HEK293T (cell line): ENCODE results near the gene INTS13.

Experiments used
- CTCF ChIA-PET: fragments of 350-600 bp; formaldehyde crosslinking; extraction: SDS; loops from one replicate; lab custom pipeline; 2021; ENCODE audit warnings: antibody characterized with exemption, inconsistent platforms; lab: Yijun Ruan, JAX
- POLR2A ChIA-PET: fragments of 350-600 bp; formaldehyde crosslinking; extraction: SDS; loops from one replicate; lab custom pipeline; 2020; ENCODE audit warnings: antibody characterized with exemption, inconsistent platforms; lab: Yijun Ruan, JAX
- DNase-seq: peaks from one replicate; pipeline ENCODE4 v3.0.0; 2012; ENCODE audit warnings: mixed read lengths; ENCODE audit errors: extremely low spot score
- ARNT ChIP-seq: fragments of 450-650 bp; IDR thresholded peaks from 2 replicates; pipeline ENCODE4 v1.6.1; 2017; ENCODE audit warnings: mild to moderate bottlenecking
- BHLHE40 ChIP-seq: fragments of 450-650 bp; IDR thresholded peaks from 2 replicates; pipeline ENCODE4 v1.6.1; 2016; ENCODE audit warnings: mild to moderate bottlenecking, moderate library complexity, borderline replicate concordance
- CTBP1 ChIP-seq: fragments of 450-650 bp; IDR thresholded peaks from 2 replicates; pipeline ENCODE4 v1.6.1; 2016; ENCODE audit warnings: borderline replicate concordance
- ELF4 ChIP-seq: fragments of 450-650 bp; IDR thresholded peaks from 2 replicates; pipeline ENCODE4 v1.6.1; 2017; ENCODE audit warnings: antibody characterized with exemption
- FOXA1 ChIP-seq: fragments of 450-650 bp; IDR thresholded peaks from 2 replicates; pipeline ENCODE4 v1.6.1; 2016; ENCODE audit warnings: mild to moderate bottlenecking
- FOXK2 ChIP-seq: fragments of 450-650 bp; IDR thresholded peaks from 2 replicates; pipeline ENCODE4 v1.6.1; 2016; ENCODE audit warnings: mild to moderate bottlenecking
- FOXM1 ChIP-seq: fragments of 450-650 bp; IDR thresholded peaks from 2 replicates; pipeline ENCODE4 v1.6.1; 2017; ENCODE audit warnings: mild to moderate bottlenecking, borderline replicate concordance
- HDGF ChIP-seq: fragments of 450-650 bp; IDR thresholded peaks from 2 replicates; pipeline ENCODE4 v1.6.1; 2017; ENCODE audit warnings: antibody characterized with exemption, borderline replicate concordance
- L3MBTL2 ChIP-seq: fragments of 450-650 bp; conservative IDR thresholded peaks from 2 replicates; pipeline ENCODE4 v1.6.1; 2016; ENCODE audit warnings: mild to moderate bottlenecking
- LEF1 ChIP-seq: fragments of 450-650 bp; IDR thresholded peaks from 2 replicates; pipeline ENCODE4 v1.6.1; 2017; ENCODE audit warnings: mild to moderate bottlenecking, borderline replicate concordance
- NFRKB ChIP-seq: fragments of 450-650 bp; IDR thresholded peaks from 2 replicates; pipeline ENCODE4 v1.6.1; 2016; ENCODE audit warnings: mild to moderate bottlenecking, moderate library complexity
- SP1 ChIP-seq: fragments of 450-650 bp; IDR thresholded peaks from 2 replicates; pipeline ENCODE4 v1.6.1; 2017
- SUZ12 ChIP-seq: fragments of 450-650 bp; IDR thresholded peaks from 2 replicates; pipeline ENCODE4 v1.6.1; 2016; ENCODE audit warnings: mild to moderate bottlenecking
- TARDBP ChIP-seq: fragments of 450-650 bp; IDR thresholded peaks from 2 replicates; pipeline ENCODE4 v1.6.1; 2016
- ZNF384 ChIP-seq: fragments of 450-650 bp; IDR thresholded peaks from 2 replicates; pipeline ENCODE4 v1.6.1; 2016
- TF ChIP-seq, protein P1 (sequence below): fragments of 450-650 bp; IDR thresholded peaks from 2 replicates; pipeline ENCODE4 v1.6.1; 2016

Gene INTS13

DNA sequence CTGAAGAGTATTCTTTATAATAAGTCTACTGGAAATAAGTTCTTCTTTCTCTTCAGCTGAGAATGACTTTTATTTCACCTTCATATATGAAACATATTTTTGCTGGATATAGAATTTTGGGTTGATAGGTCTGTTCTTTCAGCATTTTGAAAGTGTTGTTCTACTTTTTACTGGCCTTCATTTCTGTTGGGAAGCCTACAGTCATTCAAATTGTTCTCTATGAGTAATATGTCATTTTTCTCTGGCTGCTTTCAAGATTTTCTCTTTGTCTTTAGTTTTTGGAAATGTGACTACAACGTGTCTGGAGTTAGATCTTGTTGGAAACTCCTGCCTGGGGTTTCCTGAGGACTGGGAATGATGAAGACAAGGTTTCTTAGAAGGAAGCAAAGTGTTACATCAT is 10.5 kb upstream of the INTS13 start:
- CTCF ChIA-PET = no interaction called here
- no peak for DNase-seq
- no peak for TF ChIP-seq ARNT
- TF ChIP-seq LEF1 = no peak
- TF ChIP-seq, protein P1, sequence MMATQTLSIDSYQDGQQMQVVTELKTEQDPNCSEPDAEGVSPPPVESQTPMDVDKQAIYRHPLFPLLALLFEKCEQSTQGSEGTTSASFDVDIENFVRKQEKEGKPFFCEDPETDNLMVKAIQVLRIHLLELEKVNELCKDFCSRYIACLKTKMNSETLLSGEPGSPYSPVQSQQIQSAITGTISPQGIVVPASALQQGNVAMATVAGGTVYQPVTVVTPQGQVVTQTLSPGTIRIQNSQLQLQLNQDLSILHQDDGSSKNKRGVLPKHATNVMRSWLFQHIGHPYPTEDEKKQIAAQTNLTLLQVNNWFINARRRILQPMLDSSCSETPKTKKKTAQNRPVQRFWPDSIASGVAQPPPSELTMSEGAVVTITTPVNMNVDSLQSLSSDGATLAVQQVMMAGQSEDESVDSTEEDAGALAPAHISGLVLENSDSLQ = no peak
- TF ChIP-seq SP1 = no peak
- no peak for TF ChIP-seq CTBP1
- no peak for TF ChIP-seq TARDBP
- TF ChIP-seq SUZ12 = no peak
- no peak for TF ChIP-seq FOXA1
- no peak for TF ChIP-seq L3MBTL2
- no peak for TF ChIP-seq FOXK2
- TF ChIP-seq ZNF384 = no peak
- POLR2A ChIA-PET = no interaction called here

DNA sequence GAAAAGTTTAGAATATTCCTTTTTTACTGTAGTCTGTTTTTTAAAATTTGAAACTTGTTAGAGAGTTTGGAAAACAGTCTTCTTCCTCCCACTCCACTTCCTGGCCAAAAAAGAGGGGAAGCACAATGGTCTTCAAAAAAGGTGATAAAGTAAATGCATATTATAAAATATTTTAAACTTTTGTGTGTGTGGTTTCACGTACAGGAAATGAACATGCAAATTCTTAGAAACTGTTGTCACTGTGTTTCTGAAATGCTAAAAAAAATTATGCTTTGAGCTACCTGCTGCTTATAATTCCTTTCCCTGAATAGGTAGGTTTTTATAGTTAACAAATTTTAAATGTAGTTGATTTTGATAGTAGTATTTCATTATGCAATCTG is 3.4 kb upstream of the INTS13 start:
- POLR2A ChIA-PET = no interaction called here
- no peak for DNase-seq
- TF ChIP-seq NFRKB (no peak), ZNF384 (no peak), L3MBTL2 (no peak), FOXA1 (no peak), ELF4 (no peak), FOXM1 (no peak), TARDBP (no peak), FOXK2 (no peak), LEF1 (no peak), CTBP1 (no peak), SP1 (no peak), ARNT (no peak), SUZ12 (no peak), HDGF (no peak), BHLHE40 (no peak)
- TF ChIP-seq, protein P1 = no peak
- CTCF ChIA-PET = no interaction called here

DNA sequence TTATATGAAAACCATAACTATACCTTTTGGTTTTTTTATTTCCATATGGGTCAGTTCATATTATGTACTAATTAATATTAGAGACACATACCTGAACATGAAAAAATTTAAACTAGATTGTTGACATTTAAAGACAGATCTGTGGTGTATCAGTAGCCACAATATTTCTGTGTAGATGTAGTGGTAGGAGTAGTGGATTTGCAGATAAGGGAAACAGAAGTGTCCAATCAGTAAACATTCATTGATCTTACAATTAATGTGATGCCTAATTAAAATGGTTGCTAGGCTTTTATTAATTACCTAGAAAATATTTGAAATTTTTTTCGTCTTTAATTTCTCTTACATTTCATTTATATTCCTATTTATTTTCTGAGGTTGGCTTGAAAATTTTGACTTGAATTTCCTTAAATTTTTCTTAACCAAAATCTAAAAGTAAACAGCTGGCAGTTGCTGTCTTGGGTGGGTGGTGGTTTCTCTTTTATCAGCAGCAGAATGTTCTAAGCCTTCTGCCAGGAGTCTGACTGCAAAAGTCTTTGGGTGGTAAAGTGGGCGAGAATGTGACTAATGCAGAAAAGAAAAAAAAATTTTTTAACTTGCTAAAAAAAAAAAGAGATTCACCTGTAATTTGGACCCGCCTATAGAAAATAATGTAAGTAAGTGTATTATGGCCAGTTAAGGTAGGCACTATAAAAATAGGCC is 2.9 kb upstream of the INTS13 start:
- DNase-seq = no peak
- POLR2A ChIA-PET = no interaction called here
- no peak for TF ChIP-seq FOXK2
- TF ChIP-seq ZNF384 = no peak
- TF ChIP-seq ARNT = no peak
- TF ChIP-seq LEF1 = no peak
- TF ChIP-seq HDGF = no peak
- TF ChIP-seq BHLHE40 = no peak
- TF ChIP-seq FOXA1 = no peak
- TF ChIP-seq CTBP1 = no peak
- no peak for TF ChIP-seq ELF4
- TF ChIP-seq L3MBTL2 = no peak
- CTCF ChIA-PET = no interaction called here

DNA sequence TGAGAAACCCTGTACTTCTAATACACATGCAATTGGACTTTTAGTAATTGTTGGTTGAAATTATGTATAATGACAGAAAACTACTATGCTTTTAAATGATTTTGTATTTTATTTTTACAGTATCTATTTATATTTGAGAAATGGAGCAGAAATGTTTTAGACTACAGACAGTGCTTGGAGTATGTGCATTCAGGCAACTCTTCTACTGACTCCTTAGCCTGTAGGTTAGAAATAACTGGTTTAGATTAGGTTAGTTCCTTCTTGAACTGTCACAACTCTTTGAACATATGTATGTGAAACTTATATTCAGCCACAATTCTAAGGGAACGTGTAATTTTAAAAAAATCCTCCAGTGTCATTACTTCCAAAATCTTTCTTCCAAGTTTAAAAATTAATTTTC is 2.2 kb upstream of the INTS13 start:
- ChIA-PET POLR2A (no interaction called here), CTCF (no interaction called here)
- DNase-seq = no peak
- TF ChIP-seq FOXK2 (no peak), FOXA1 (no peak), L3MBTL2 (no peak)
- TF ChIP-seq, protein P1 = no peak

DNA sequence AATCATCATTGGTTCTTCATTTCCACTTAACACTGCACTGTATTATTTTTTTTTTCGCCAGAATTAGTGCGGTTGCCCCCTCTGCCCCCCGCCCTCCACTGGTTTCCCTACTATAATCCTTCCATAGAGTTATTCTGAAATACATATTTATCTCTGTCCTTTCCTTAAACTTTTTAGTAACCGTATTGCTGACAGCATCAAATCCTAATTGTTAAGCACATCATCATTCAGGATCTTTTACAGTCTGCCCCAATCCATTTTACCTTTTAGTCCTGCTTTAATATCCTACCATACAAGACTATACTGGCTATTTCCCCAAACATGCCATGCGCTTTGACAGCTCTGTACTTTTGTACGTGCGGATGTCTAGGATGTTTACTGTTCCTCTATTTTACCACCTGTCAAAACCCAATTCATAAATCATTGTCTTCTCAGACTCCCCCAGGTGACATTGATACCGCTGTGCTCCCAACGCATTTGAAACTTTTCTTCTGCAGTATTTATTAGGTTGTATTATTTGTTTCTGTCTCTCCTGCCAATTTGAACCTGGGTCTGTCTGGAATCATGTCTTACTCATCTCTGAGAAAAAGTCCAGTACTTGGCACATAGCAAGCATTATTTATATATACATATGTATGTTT is 1.5 kb upstream of the INTS13 start:
- ChIA-PET CTCF (no interaction called here), POLR2A (no interaction called here)
- peak; percentile 10 for DNase-seq
- no peak for TF ChIP-seq TARDBP
- TF ChIP-seq SP1 = no peak
- no peak for TF ChIP-seq FOXA1
- TF ChIP-seq LEF1 = no peak
- TF ChIP-seq ELF4 = no peak
- TF ChIP-seq, protein P1 = peak; percentile 91
- TF ChIP-seq NFRKB = no peak

DNA sequence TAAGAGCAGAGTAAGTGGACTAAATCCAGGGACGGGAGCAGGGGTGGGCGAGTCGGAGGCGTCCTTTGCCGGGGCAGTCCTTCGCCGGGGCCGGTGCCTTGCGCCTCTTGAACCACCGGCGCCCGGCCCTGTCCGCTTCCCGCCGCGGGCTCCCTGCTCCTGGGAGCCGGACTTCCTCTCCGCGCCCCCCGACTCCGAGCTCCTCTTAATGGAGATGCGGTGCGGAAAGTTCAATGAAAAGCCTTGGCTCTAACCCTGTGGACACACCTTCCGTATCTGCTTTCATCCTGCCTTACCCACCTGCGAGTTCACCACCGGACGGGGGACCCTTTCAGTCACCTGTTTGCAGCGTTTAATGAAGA is 901 bp upstream of the INTS13 start:
- ChIA-PET CTCF (no interaction called here), POLR2A (interaction anchor here (0.6 kb wide), 1 partner anchor 376 kb away, joined by 3 read pairs; no protein-coding TSS in a partner anchor)
- peak; percentile 13 for DNase-seq
- TF ChIP-seq FOXK2 (no peak), SP1 (no peak), CTBP1 (no peak), FOXM1 (no peak), HDGF (no peak), FOXA1 (no peak), BHLHE40 (no peak), L3MBTL2 (no peak), ZNF384 (no peak)
- TF ChIP-seq, protein P1 = no peak
